Neuronal stem cell (in vitro differentiated cells): ENCODE measurements around the gene SCYGR7.

Source experiments
- DNase-seq: peaks from one replicate; pipeline ENCODE4 v3.0.0-alpha.2; 2013; ENCODE audit warnings: low spot score
- H2AFZ ChIP-seq: one replicate; pipeline ENCODE4 v1.6.1; 2013; ENCODE audit warnings: mild to moderate bottlenecking, low read length, inconsistent platforms
- H2AK5ac ChIP-seq: 2 replicates; pipeline ENCODE4 v1.6.1; 2013; ENCODE audit warnings: low read depth, mild to moderate bottlenecking, inconsistent platforms, low read length, moderate library complexity, mixed read lengths
- H2BK120ac ChIP-seq: 2 replicates; pipeline ENCODE4 v1.6.1; 2013; ENCODE audit warnings: low read depth, mild to moderate bottlenecking, inconsistent platforms, low read length, moderate library complexity, mixed read lengths
- H2BK12ac ChIP-seq: one replicate; pipeline ENCODE4 v1.6.1; 2013; ENCODE audit warnings: low read length, inconsistent platforms
- H2BK15ac ChIP-seq: 2 replicates; pipeline ENCODE4 v1.6.1; 2013; ENCODE audit warnings: mild to moderate bottlenecking, low read length, inconsistent platforms, mixed read lengths
- H2BK5ac ChIP-seq: one replicate; pipeline ENCODE4 v1.6.1; 2013; ENCODE audit warnings: inconsistent platforms, mild to moderate bottlenecking, low read length, moderate library complexity
- H3K14ac ChIP-seq: one replicate; pipeline ENCODE4 v1.6.1; 2013; ENCODE audit warnings: low read length, inconsistent platforms
- H3K18ac ChIP-seq: 2 replicates; pipeline ENCODE4 v1.6.1; 2013; ENCODE audit warnings: low read length, inconsistent platforms
- H3K23ac ChIP-seq: 2 replicates; pipeline ENCODE4 v1.6.1; 2013; ENCODE audit warnings: low read depth, mild to moderate bottlenecking, mixed read lengths, low read length, inconsistent platforms; ENCODE audit not compliant: poor library complexity
- H3K27ac ChIP-seq: replicated peaks from 3 replicates; pipeline ENCODE4 v1.5.1; 2013; ENCODE audit warnings: low read length, inconsistent platforms
- H3K27me3 ChIP-seq, 3 experiments: 2 replicates each; pipeline ENCODE4 v1.6.1; 2013; ENCODE audit warnings: low read length in 3 of 3, mild to moderate bottlenecking in 2 of 3, inconsistent platforms in 1 of 3, low read depth in 1 of 3, mixed read lengths in 1 of 3, moderate library complexity in 1 of 3; ENCODE audit not compliant: control insufficient read depth in 3 of 3, insufficient read depth in 3 of 3
- H3K36me3 ChIP-seq, 2 donors: replicated peaks in 1 of 2; 2 replicates each; pipeline ENCODE4 v1.6.1; 2013; ENCODE audit warnings: low read length in 2 of 2; ENCODE audit not compliant: control insufficient read depth in 2 of 2, insufficient read depth in 2 of 2
- H3K4ac ChIP-seq: 2 replicates; pipeline ENCODE4 v1.6.1; 2013; ENCODE audit warnings: inconsistent platforms, mild to moderate bottlenecking, low read length, moderate library complexity
- H3K4me1 ChIP-seq, 2 donors: 1 replicate in 1 of 2; 2 replicates in 1 of 2; pipeline ENCODE4 v1.6.1; 2013; ENCODE audit warnings: low read length in 2 of 2, low read depth in 1 of 2; ENCODE audit not compliant: control insufficient read depth in 2 of 2, insufficient read depth in 1 of 2
- H3K4me2 ChIP-seq: one replicate; pipeline ENCODE4 v1.6.1; 2013; ENCODE audit warnings: mild to moderate bottlenecking, low read length, inconsistent platforms; ENCODE audit not compliant: insufficient read depth, poor library complexity, severe bottlenecking
- H3K4me3 ChIP-seq, 2 donors: 2 replicates each; pipeline ENCODE4 v1.5.1; 2013; ENCODE audit warnings: low read length in 2 of 2, mild to moderate bottlenecking in 2 of 2, inconsistent platforms in 1 of 2, moderate library complexity in 1 of 2
- H3K79me1 ChIP-seq: one replicate; pipeline ENCODE4 v1.6.1; 2013; ENCODE audit warnings: low read depth, mild to moderate bottlenecking, inconsistent platforms, low read length, moderate library complexity
- H3K9ac ChIP-seq: one replicate; pipeline ENCODE4 v1.6.1; 2013; ENCODE audit warnings: mild to moderate bottlenecking, low read depth, low read length, inconsistent platforms; ENCODE audit not compliant: poor library complexity
- H3K9me3 ChIP-seq, 2 donors: replicated peaks in 1 of 2; 2 replicates each; pipeline versions ENCODE3 to v1.6.1; 2013; ENCODE audit warnings: low read length in 2 of 2, mild to moderate bottlenecking in 2 of 2, inconsistent platforms in 1 of 2, low read depth in 1 of 2, mixed read lengths in 1 of 2, moderate library complexity in 1 of 2; ENCODE audit not compliant: control insufficient read depth in 2 of 2, insufficient read depth in 1 of 2
- H4K8ac ChIP-seq: one replicate; pipeline ENCODE4 v1.6.1; 2013; ENCODE audit warnings: low read depth, mild to moderate bottlenecking, inconsistent platforms, low read length, moderate library complexity
- H4K91ac ChIP-seq: one replicate; pipeline ENCODE4 v1.6.1; 2013; ENCODE audit warnings: low read length, low read depth, mild to moderate bottlenecking, inconsistent platforms; ENCODE audit not compliant: poor library complexity
- WGBS, 2 donors: extraction: QIAGEN DNeasy Blood & Tissue Kit; methylation state at CpG; one replicate each; pipeline ENCODE4 v1.1.7; 2013; ENCODE audit warnings: missing lambda C conversion rate in 2 of 2, mixed read lengths in 1 of 2; ENCODE audit not compliant: insufficient read length in 2 of 2, insufficient replicate concordance in 1 of 2; ENCODE audit errors: extremely low coverage in 2 of 2; 5-methylcytosine and 5-hydroxymethylcytosine counted together

Gene SCYGR7

DNA sequence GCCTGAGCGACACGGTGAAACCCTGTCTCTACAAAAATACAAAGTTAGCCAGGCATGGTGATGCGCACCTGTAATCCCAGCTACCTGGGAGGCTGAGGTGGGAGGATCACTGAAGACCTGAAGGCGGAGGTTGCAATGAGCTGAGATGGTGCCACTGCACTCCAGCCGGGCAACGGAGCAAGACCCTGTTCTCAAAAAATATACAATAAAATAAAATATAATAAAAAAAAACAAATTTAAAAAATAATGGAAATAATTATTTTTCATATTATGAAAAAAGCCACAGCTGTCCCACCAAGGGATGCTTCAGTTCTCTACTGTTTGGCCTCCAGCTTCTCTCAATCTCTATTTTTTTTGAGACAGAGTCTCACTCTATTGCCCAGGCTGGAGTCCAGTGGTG is 20.7 kb upstream of the SCYGR7 start:
- no peak overlapping the region for H4K8ac ChIP-seq
- H2BK5ac ChIP-seq, result no peak overlapping the region
- H2BK15ac ChIP-seq, result no peak overlapping the region
- no peaks in the 10 kb centered on the region for H3K9me3 ChIP-seq
- H2AFZ ChIP-seq, result no peak overlapping the region
- H3K27me3 ChIP-seq, result no peaks in the 10 kb centered on the region
- H3K27ac ChIP-seq, result no peak overlapping the region
- no peak overlapping the region for H2BK12ac ChIP-seq
- no peak overlapping the region for H2AK5ac ChIP-seq
- H3K18ac ChIP-seq, result no peak overlapping the region
- H3K23ac ChIP-seq, result no peak overlapping the region
- no peak for DNase-seq
- no peak overlapping the region for H3K9ac ChIP-seq
- H3K36me3 ChIP-seq, result no peaks in the 10 kb centered on the region
- H3K4ac ChIP-seq, result no peak overlapping the region
- H3K4me3 ChIP-seq, result no peak overlapping the region
- no peak overlapping the region for H3K14ac ChIP-seq
- peaks cover 0 to 2% of the 10 kb centered on the region in 2 donors for H3K4me1 ChIP-seq
- H4K91ac ChIP-seq, result no peak overlapping the region
- no peak overlapping the region for H2BK120ac ChIP-seq
- H3K4me2 ChIP-seq, result no peak overlapping the region
- WGBS, 2 donors, result no CpG with 5 or more reads among the region's 6 CpGs
- H3K79me1 ChIP-seq, result no peaks in the 10 kb centered on the region

GRCh38 chr2:227710986-227711385 is 17.1 kb upstream of the SCYGR7 start:
- no peak overlapping the region for H4K8ac ChIP-seq
- no peaks in the 10 kb centered on the region for H3K36me3 ChIP-seq
- no peaks in the 10 kb centered on the region for H3K79me1 ChIP-seq
- no peaks in the 10 kb centered on the region for H3K9me3 ChIP-seq
- no peak overlapping the region for H3K4me2 ChIP-seq
- H3K27me3 ChIP-seq, result no peaks in the 10 kb centered on the region
- no peak overlapping the region for H2AK5ac ChIP-seq
- H3K14ac ChIP-seq, result no peak overlapping the region
- no peak overlapping the region for H2BK120ac ChIP-seq
- H3K4me1 ChIP-seq, result peaks cover 0 to 2% of the 10 kb centered on the region in 2 donors
- H2BK5ac ChIP-seq, result no peak overlapping the region
- H3K27ac ChIP-seq, result no peak overlapping the region
- H3K18ac ChIP-seq, result no peak overlapping the region
- H3K4ac ChIP-seq, result no peak overlapping the region
- no peak overlapping the region for H4K91ac ChIP-seq
- no peak overlapping the region for H2BK12ac ChIP-seq
- no peak overlapping the region for H2AFZ ChIP-seq
- no peak overlapping the region for H3K23ac ChIP-seq
- DNase-seq, result no peak
- no peak overlapping the region for H2BK15ac ChIP-seq
- H3K9ac ChIP-seq, result no peak overlapping the region
- no CpG with 5 or more reads among the region's 7 CpGs for WGBS, 2 donors
- H3K4me3 ChIP-seq, result no peak overlapping the region

DNA sequence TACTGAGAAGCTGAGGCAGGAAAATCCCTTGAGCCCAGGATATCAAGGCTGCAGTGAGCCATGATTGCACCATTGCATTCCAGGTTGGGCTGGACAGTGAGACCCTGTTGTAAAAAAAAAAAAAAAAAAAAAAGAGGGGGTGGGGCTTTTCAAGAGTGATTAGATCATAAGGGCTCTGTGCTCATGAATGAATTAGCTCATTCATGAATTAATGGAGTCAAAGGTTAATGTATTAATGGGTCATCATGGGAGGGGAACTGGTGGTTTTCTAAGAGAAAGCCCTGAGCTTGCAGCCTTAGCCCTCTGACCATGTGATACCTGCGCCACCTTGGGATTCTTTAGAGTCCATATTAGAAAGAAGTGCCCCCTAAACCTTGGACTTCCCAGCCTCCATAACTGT is 14.8 kb upstream of the SCYGR7 start:
- H3K4me3 ChIP-seq, result no peak overlapping the region
- H2BK120ac ChIP-seq, result no peak overlapping the region
- H3K27ac ChIP-seq, result no peak overlapping the region
- no peak overlapping the region for H3K23ac ChIP-seq
- no peak overlapping the region for H3K18ac ChIP-seq
- H2AFZ ChIP-seq, result no peak overlapping the region
- H3K9me3 ChIP-seq, result no peaks in the 10 kb centered on the region
- H3K9ac ChIP-seq, result no peak overlapping the region
- H3K4me1 ChIP-seq, result no peaks in the 10 kb centered on the region
- WGBS, 2 donors, result no CpG with 5 or more reads among the region's 1 CpG
- no peaks in the 10 kb centered on the region for H3K79me1 ChIP-seq
- H3K4ac ChIP-seq, result no peak overlapping the region
- H3K27me3 ChIP-seq, result peaks cover 0 to 19% (median 7%) of the 10 kb centered on the region in 3 experiments
- no peaks in the 10 kb centered on the region for H3K36me3 ChIP-seq
- no peak overlapping the region for H2BK5ac ChIP-seq
- no peak overlapping the region for H2BK12ac ChIP-seq
- DNase-seq, result no peak
- H3K4me2 ChIP-seq, result no peak overlapping the region
- H2BK15ac ChIP-seq, result no peak overlapping the region
- no peak overlapping the region for H3K14ac ChIP-seq
- no peak overlapping the region for H4K8ac ChIP-seq
- no peak overlapping the region for H2AK5ac ChIP-seq
- no peak overlapping the region for H4K91ac ChIP-seq

DNA sequence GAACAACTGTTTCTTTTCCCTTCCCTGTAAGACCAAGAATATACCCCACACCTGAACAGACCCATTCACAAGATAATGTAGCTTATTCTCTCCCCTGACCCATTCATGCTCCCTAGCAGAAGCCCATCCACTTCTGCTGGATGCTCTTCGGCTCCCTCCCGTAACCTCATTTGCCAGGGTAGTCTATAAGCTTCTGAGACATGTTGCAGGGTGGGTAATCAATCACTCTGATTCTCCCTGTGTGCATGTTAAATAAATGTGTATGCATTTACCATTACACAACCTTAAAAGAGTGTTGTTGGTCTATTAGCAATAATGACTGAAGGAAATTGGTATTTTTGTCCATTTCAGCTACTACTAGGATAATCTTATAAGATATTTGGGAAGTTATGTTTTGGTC is 11.6 kb upstream of the SCYGR7 start:
- peaks cover 0 to 19% (median 7%) of the 10 kb centered on the region in 3 experiments for H3K27me3 ChIP-seq
- no peak overlapping the region for H3K23ac ChIP-seq
- H3K4me2 ChIP-seq, result no peak overlapping the region
- H3K4ac ChIP-seq, result no peak overlapping the region
- H2BK12ac ChIP-seq, result no peak overlapping the region
- H2BK120ac ChIP-seq, result no peak overlapping the region
- DNase-seq, result no peak
- no peaks in the 10 kb centered on the region for H3K9me3 ChIP-seq
- no peak overlapping the region for H4K91ac ChIP-seq
- no peak overlapping the region for H2BK15ac ChIP-seq
- H2AK5ac ChIP-seq, result no peak overlapping the region
- H3K9ac ChIP-seq, result no peak overlapping the region
- H2AFZ ChIP-seq, result no peak overlapping the region
- H3K27ac ChIP-seq, result no peak overlapping the region
- H3K79me1 ChIP-seq, result no peaks in the 10 kb centered on the region
- H3K18ac ChIP-seq, result no peak overlapping the region
- no peak overlapping the region for H4K8ac ChIP-seq
- H3K36me3 ChIP-seq, result no peaks in the 10 kb centered on the region
- H2BK5ac ChIP-seq, result no peak overlapping the region
- no peaks in the 10 kb centered on the region for H3K4me1 ChIP-seq
- no peak overlapping the region for H3K4me3 ChIP-seq
- no peak overlapping the region for H3K14ac ChIP-seq
- no CpG with 5 or more reads among the region's 2 CpGs for WGBS, 2 donors
